Activated CD8-positive, alpha-beta memory T cell treated with anti-CD3 and anti-CD28 coated beads, Interleukin-2, amount 50 U/mL, for 4 hours (primary cell): Measurements from ENCODE around the gene CEP63.
A peak's percentile ranks its signal among the peaks of the same experiment; 100 is the strongest.

Experiments used
- DNase-seq: peaks from one replicate; pipeline ENCODE4 v3.0.0-alpha.2; 2020

Gene CEP63

DNA sequence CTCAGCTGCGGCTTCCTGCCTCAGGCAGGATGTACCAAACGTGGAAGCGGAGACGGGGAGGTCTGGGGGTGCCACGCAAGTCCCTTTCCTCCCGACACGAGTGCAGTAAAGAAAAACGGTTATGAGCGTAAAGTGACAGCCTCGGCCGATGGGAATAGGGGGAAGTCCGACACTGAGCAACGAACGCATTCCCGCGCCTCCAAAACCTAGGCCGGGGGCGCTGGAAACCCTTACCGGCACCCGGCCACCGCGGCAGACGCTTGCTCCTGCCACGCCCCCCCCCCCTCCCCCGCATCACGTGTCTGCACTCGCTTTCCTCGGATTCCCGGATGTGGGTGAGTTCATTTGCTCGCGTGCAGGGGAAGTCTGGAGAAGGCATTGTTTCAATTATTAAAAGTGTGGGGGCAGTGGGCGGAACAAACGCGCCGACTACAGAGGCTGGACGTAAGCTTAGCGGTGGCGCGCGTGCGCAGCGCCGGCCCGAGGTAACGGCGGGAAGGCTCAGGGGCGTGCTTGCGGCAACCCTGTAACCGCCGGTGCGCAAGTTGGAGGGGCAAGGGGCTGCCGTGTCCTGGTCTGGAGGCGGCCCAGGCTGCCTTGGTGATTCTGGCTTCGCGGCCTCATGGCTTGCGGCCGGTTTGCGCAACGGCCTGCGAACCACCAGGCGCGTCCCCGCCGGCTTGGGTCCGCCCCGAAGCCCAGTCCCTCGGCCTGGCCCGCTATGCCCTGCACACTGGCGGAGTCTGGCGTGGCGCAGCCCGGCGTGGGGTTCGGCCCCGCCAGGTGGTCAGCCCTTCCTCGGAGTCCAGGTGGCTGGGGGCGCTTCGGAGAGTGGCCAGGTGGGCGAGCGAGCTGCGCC is at the start of gene CEP63, which contains the start of gene ANAPC13:
Gene CEP63, plus strand, starts transcription at position 340 of the 859 bp plus-strand sequence. CDS start 9,264 bp downstream, outside the sequence.
Gene ANAPC13, minus strand, starts transcription at position 268 of the 859 bp plus-strand sequence. CDS start 3,081 bp downstream, outside the sequence.
- DNase-seq = peak; percentile 89

DNA sequence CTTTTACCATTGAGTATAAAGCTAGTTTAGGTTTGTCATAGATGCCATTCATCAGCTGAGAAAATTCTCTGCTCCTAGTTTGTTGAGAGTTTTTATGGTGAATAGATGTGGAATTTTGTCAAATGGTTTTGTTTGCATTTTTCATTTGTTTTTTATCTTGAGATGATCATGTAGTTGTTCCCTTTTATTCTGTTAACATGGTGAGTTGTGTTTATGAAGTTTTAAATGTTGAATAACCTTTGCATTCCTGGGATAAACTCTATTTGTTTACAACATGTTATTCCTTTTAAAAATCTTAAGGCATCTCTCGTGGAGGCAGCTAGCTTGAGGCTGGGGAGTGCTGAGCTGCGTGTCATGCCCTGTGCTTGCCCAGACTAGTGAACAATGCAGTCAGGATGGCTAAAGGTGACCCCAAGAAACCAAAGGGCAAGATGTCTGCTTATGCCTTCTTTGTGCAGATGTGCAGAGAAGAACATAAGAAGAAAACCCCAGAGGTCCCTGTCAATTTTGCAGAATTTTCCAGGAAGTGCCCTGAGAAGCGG is 48.6 kb upstream of the CEP63 start:
- no peak for DNase-seq

DNA sequence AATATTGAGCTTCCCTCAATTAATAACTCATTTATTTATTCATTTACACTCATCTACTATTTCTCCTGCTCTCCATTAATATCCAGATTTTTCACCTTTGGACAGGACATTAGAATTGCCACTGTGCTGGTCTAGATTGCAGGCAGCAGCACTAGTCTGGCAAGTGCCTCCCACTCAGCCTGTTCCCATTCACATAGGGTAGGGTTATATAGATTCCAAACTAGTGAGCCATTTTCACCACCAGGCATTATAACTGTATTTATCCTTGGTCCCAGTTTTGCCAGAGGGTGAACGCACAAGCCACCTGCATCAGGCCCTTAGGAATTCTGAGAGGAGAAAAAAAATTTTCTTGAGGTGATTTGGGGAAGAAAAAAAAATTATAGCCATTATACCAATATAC is 44.5 kb upstream of the CEP63 start:
- DNase-seq = no peak

DNA sequence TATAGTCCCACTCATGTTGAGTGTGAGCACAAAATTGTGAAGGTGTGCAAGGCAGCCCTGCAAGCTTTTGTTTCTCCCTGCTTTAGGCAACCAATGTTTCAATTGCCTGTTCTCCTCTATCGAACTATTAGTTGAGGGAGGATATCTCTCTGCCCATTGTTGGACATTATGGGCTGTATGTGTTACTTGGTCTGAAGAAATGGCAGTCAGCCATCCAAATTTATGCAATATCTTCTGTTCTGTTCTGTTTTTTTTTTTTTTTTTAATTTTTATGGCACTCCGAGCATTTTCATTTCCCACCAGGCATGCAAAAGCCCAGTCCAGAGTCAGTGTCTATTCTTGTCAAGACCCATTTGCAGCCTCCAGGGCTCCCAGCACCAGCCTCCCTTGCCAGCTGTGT is 44.0 kb upstream of the CEP63 start:
- no peak for DNase-seq

DNA sequence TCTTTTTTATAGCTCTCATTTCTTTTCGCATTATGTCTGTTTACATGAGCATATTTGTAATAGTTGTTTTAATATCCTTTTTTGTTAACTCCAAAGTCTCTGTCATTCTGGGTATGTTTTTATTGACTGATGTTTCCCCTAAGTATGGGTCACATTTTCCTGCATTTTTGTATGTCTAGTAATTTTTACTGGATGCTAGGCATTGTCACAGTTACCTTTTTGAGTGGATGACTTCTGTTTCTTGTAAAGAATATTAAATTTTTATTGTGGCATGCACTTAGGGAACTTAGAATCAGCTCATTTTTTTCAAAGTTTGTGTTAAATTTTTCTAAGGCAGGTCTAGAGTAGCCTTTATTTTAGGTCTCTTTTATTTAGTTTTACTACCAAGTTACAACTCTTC is 40.8 kb upstream of the CEP63 start:
- no peak for DNase-seq

DNA sequence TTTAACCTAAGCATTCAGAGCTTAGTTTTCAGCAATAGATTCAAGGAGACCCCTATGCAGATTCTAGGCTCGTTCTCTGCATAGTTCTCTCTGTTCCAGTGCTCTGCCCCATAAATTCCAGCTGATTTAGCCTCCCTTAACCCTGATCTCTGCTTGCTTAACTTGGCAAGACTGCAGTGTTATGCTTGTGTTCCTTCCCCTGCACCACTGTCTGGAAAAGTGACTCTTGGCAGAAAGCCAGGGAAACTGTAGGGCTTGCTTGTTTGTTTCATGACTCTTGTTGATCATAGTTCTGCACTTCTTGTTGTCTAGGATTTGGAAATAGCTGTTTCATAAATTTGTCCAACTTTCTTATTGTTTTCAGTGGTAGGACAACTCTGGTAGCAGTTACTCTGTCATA is 40.2 kb upstream of the CEP63 start:
- DNase-seq = no peak

DNA sequence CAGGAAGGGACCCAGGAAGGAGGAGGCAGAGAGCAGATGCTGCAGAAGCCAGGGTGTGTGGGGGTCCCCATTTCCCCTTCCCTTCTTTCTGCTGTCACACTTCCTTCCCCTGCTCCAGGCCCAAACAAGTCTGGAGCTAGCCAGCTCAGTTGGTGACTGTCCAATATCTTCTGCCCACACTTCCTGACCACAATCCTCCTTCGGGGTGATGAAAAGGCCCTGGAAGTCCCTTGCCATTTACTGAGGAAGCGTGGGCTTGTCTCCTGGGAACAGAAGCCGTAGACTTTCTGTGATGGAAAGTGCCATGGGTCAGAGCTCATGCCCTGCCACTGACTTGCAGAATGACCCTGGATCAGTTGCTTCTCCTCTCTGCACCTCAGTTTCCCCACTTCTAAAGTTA is 39.1 kb upstream of the CEP63 start:
- no peak for DNase-seq

DNA sequence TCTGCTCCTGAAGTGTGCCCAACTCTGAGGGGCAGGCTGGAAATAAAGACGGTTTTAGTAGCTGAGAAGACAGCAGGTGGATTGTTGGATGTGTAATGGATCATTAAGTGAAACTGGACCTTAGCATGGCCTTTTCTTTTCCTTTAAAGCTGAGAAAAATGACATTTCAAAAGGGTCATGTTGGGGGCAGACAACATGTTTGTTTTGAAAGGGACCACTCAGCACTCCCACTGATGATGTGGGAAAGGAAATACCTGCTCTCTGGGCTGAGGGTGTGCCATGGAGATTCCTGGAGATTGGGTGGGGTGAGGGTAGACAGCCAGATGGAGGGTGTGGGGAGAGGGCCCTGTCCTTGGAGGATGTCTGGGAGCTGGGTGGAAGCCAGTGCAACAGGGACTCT is 38.5 kb upstream of the CEP63 start:
- DNase-seq = no peak

DNA sequence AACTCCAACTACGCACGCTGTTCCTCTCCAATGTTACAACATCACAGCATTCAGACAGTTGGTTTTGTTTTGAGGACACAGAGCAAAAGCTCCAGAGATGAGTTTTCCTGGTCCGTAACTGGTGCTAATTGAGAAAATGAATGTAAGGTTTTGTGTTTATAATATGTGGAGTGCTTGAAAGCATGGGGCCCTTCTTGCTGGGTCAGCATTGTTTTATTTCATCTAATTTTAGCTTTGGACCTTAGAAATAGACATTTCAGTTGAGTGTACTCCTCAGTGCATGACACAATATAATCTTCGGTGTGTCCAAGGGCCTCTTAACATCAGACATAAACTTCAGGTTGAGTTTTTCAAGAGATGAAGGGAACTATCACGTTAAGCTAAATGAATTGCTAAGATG is 37.2 kb upstream of the CEP63 start:
- no peak for DNase-seq

DNA sequence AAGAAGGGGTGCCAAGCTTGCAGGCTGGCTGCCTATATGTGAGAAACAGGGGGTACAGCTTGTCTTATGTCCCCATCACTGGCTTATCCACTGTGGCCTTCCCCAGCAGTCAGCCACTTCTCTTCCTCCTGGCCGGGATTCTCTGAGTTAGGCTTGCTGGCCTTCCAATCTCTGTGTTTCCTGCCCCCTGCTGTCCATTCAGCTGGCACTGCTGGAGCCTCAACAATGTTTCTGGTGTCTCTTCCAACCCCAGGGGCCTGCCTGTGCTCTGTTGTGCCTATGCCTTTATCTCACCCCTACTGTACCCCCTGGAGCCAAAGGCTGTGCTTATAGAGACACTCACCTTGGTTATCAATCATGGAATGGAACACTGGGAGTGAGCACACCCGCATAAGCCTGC is 36.6 kb upstream of the CEP63 start:
- DNase-seq = no peak

DNA sequence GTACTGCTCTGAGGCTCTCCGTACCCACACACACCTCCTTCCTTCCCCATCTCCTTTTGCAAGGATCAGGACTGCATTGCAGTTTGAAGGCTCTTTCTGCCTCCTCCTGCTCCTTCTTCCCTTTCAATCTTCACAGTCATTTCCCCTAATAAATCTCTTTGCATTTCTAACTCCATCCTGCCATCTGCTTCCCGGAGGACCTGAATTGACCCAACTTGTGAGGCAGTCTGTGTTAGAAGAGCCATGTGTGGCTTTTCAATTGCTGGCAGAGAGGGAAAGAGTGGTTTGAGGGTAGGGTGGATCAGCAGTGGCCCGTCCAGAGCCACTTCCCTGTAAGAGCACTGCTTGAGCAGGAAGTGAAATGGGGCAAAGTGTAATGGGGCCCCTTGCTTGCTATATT is 35.9 kb upstream of the CEP63 start:
- no peak for DNase-seq

DNA sequence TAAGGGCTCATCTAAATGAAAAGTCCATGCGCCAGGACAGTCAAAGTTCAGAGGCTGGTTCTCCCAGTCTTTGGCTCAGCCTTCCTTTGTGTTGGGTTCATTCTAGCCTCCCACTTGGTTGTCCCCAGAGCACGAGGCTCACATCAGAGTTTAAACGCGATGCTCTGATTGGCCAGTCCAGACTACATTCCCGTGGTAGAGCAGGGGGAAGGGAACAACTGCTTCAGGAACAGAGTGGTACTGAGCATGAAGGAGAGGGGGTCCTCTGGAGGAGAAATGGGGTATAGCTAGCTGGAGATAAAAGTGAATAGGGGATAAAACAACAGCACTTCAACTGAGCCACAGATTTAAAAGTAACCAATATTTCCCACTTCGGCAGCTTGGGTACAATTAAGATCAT is 32.2 kb upstream of the CEP63 start:
- no peak for DNase-seq

DNA sequence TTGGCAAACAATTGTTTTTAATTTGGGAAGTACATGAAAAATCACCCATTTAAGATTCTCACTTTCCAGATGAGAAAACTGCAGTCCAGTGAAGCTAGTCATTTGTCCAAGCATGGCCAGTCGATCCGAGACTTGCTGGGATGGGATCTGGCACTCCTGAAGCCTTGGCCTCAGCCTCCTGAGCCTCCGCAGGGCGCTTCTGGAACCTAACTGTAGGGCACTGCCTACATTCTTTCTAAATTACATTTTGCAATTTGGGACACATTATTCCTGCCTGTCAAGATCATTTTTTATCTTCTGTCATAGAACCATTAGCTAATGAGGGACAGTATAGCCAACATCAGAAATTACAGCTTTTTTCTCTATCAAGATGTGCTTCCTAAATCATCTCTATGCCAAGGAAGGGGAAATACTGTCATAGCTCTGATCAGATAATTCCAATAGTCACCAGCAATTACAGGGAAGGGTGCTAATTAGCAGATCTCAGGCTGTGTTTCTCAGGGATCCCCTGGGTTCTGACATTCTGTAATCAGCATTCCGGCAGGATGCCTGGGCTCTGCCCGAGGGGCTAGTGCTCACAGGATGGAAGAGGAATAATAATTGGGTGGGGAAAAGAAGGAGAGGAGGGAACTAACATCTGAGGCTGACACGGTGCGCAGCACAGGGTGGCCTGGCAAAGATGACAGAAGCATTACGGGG is 28.3 kb upstream of the CEP63 start:
- DNase-seq = no peak

DNA sequence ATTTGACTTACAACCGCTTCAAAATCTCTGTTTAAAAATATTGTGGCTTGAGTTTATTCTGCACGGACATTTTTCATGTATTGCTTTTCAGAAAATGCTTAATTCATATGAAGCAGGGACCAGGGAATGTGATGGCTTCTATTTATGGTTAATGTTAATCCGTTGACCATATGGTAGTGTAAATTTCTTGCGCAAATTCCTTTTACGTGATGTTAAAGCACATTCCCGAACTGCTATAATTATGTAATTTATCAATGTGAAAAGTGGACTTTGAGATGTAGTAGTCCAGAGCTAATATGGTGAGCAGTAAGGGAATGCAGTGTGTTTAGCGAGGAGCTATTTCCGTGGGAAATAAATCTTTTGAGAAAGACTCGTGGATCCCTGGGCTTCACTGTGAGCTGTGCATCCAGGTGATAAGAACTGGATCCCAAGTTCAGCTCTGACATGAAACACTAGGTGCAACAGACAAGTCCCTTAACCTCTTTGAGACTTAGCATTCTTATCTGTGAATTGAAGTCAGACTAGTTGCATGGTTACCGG is 27.4 kb upstream of the CEP63 start:
- DNase-seq = no peak

DNA sequence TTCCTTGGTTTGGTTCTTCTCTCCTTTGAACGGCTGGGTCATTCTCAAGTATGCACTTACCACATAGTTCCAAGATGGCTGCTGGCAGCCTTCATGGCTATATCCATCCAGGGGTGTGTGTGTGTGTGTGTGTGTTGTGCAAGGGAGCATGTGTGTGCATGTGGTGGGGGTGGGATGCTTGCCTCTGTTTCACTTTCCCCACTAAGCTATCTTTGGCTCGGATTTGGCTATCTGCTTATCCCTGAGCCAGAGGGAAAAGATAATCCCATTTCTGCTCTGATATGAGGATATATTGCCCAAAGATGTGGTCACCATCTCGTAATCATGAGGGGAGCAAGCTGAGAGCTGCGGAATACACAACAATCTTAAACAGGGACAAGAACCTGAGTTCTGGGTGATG is 26.3 kb upstream of the CEP63 start:
- DNase-seq = no peak

DNA sequence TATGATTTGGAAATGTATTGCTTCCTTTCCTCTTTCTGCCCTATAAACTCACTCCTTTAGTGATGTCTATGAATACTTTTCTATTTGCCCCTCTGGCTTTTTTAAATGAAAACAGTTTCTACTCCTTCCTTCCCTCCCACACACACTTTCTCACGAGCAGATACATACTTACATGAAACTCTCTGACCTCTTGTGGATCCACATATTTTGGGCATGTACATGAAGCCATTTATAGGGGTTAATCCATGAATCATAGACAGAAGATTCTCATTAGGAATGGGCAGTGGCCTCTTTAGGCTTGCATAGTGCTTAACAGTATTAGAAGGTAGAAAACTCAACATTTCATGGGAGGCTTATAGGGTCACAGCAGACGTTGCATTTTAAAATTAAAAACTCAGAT is 24.9 kb upstream of the CEP63 start:
- DNase-seq = no peak

DNA sequence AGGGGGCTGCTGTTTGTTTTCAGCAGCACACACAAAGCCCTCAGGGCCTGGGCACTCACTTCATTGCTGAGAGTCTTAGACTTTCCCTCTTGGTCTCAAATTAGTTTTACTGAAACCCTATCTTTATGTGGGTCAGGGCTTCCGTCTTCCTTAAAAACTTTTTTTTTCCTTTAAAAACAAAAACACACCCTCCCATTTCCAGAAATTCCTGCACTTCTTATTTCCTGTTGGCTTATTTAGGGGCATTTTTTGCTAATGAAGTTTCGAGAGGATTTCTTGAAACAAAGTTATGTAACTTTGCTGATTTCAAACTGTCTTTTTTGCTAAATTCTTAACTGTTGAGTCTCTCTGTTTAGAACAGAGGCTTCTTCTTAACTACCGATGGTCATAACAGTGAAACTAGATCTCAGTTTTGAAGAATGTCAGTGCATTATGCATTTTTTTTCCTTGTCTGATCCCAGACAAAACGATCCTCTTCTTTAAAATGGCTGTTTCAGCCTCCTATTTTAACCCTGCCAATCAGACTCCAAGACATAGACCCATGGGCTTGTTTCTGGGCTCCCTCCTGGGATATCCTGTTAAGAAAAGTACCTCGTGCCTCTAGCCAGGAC is 23.4 kb upstream of the CEP63 start:
- no peak for DNase-seq

DNA sequence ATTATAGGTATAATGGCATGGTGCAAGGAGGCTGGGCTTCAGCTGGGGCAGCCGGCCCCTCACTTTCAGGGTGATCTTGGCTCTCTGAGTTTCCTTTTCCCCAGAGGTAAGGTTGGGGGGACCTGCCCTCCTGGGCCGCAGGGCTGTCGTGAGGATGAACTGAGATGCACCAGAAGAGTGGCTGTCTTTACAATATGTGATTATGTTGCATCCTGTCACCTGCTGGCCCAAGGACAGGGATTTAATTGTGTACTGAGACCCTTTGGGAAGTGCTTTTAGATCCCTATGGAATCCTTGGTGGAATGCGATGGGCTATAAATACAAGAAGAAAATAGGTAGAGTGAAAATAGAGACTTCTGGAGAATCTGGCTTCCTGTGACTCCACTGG is 22.2 kb upstream of the CEP63 start:
- no peak for DNase-seq

DNA sequence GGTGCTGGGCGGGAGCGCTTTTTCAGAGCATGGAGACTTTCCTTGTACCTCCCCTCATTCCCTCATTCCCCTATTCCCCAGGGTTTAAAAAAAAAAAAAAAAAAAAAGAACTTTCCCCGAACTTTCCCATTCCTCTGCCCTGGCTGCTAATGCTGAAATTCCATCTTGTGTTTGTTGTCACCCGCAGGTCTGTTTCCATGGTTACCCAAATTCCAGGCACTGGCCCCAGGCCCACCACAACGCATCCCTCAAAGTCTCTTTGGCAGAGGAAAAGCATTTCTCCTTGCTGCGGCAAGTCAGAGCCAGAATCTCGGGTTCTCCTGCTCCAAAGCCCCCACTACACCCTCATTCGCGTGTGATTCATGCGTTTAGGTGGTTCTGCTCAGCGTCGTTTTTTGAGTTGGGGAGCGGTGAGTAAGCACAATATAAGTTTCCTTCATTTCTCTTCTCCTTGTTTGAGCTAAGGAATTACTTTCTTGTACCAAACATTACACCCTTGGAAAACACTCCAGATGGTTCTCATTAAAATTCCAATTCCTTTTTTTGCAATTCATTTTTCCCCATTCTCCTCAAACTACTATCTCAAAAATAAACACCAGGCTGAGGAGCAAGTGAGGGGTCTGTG is 21.7 kb upstream of the CEP63 start:
- no peak for DNase-seq

DNA sequence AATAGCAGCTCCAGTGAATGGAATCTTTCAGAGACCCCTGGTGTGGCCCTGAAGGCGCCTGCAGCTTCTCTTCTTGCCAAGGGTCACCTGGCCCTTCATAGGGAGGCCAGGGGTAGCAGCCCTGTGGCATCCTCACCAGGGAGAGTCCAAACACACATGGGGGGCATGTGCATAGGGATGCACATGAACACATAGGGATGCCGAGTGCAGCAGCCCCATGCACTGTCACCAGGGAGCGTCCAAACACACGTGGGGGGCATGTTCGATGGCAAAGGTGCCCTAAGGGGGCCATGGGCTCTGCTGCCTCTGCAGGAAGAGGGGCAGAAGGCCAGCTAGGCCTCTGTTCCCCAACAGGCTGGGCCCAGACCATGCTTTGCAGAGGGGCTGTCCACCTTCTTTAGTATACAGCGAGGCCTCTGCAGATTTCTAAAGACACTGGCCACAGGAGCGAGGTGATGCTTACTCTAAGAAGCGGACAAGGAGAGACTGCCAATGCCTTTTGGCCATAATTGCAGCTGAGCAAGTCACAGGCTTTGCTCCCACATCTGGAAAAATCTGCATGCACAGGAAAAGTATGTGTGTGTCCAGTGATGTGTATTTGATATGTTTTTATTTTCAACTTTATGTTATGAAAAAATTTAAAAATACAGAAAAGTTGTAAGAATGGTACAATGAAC is 21.0 kb upstream of the CEP63 start:
- no peak for DNase-seq

DNA sequence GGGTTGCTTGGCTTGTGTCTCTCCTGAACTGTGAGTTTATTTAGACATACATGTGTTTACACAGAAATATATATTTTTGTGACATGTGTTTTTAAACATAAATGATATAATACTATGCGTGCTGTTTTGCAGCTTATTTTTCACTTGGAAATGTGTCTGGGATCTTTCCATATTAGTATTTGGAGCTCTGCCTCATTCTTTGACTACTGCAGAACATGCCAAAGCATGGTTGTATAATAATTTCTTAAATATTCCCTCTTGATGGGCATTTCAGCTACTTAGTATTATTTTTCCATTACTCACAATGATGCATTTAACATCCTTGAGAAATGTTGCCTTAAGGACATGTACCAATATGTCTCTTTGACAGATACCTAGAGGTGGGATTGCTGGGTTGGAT is 19.5 kb upstream of the CEP63 start:
- DNase-seq = no peak

DNA sequence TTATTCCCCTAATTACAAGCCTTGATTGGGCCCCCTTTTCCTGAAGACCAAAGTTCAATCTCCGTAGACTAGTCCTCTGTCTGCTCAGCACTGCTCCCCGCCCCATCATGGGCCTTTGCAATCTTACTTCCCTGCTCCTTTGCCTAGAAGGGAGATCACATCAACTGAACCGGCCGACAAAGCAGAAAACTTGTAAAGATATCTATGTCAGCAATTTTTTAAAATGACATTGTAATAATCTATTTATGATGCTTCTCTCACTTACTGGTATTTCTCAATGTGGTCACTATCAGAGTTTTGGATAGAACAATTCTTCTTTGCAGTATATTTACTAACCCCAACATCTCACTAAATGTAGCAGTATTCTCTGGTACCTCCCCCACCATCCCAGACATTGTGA is 17.3 kb upstream of the CEP63 start:
- DNase-seq = no peak
